Heart left ventricle (tissue), 16 donors: Measurements from ENCODE around the gene PALLD. TPM values are rescaled to one million over a fixed set of nuclear protein-coding genes. Genes with fewer than 3 reads are reported as not detected.

Source experiments
- ATAC-seq, 4 donors: fragments of 200-7000 bp; cut with Tn5 transposase; one replicate each; pipeline ENCODE4 v1.9.1; 2020 to 2022; ENCODE audit warnings: moderate library complexity in 4 of 4, mild to moderate bottlenecking in 3 of 4, moderate number of reproducible peaks in 1 of 4
- DNase-seq, 5 donors: peaks; one replicate each; pipeline ENCODE4 v3.0.0-alpha.2; 2020
- H3K27ac ChIP-seq, 12 donors: fragments of 200-600 bp; sonication (generic) in 4 of 12; one replicate each; pipeline versions ENCODE4 v1.5.0 to v1.8.0; 2016 to 2022; ENCODE audit warnings: mild to moderate bottlenecking in 2 of 12
- H3K27me3 ChIP-seq, 9 donors: fragments of 200-600 bp; sonication (generic) in 2 of 9; one replicate each; pipeline versions ENCODE4 v1.5.1 to v1.8.0; 2016 to 2022; ENCODE audit warnings: mild to moderate bottlenecking in 3 of 9
- H3K36me3 ChIP-seq, 9 donors: fragments of 200-600 bp; sonication (generic) in 2 of 9; one replicate each; pipeline versions ENCODE4 v1.5.0 to v1.8.0; 2018 to 2022; ENCODE audit warnings: mild to moderate bottlenecking in 2 of 9
- H3K4me1 ChIP-seq, 12 donors: fragments of 200-600 bp; sonication (generic) in 4 of 12; one replicate each; pipeline versions ENCODE4 v1.5.0 to v1.8.0; 2016 to 2022; ENCODE audit warnings: mild to moderate bottlenecking in 3 of 12
- H3K4me3 ChIP-seq, 12 donors: fragments of 200-600 bp; sonication (generic) in 4 of 12; one replicate each; pipeline versions ENCODE4 v1.5.0 to v1.8.0; 2017 to 2022; ENCODE audit warnings: mild to moderate bottlenecking in 9 of 12, moderate library complexity in 4 of 12
- H3K9me3 ChIP-seq, 12 donors: fragments of 200-600 bp; sonication (generic) in 4 of 12; one replicate each; pipeline versions ENCODE4 v1.5.0 to v1.8.0; 2016 to 2022; ENCODE audit warnings: mild to moderate bottlenecking in 1 of 12
- POLR2A ChIP-seq, 2 donors: fragments of 450-650 bp; IDR thresholded peaks; one replicate each; pipeline ENCODE4 v1.6.1; 2017; ENCODE audit warnings: antibody characterized with exemption in 2 of 2, mild to moderate bottlenecking in 2 of 2, moderate library complexity in 2 of 2
- WGBS, 4 donors: extraction: QIAGEN DNeasy Blood & Tissue Kit in 2 of 4; methylation state at CpG; one replicate each; pipeline versions ENCODE4 v1.1.5 to v1.1.7; 2013 to 2018; 5-methylcytosine and 5-hydroxymethylcytosine counted together
- intact Hi-C, 10 donors: fragments of 100-400 bp; cut with DNase I; formaldehyde crosslinking; loops; one replicate each; pipeline versions ENCODE4 v1.11.1 to v1.14.2; 2022
- polyA plus RNA-seq, 2 donors: library from polyadenylated mRNA; stranded (reverse); fragments of 200-250 nt; gene quantifications; one replicate each; pipeline ENCODE4 v1.2.3, GENCODE V29; 2013
- total RNA-seq, 9 donors: library from RNA; depleted of rRNA in 2 of 9; stranded (reverse); fragments of >200 nt in 2 of 9; fragmentation: NEBNext Ultra II Directional in 3 of 9; extraction: Animal tissue kit (Norgen Biotek cat#: 25700) in 3 of 9; gene quantifications; one replicate each; pipeline versions ENCODE4 v1.1.0 to v1.2.4, GENCODE V29; 2016 to 2023
- TF ChIP-seq, protein P1 (sequence below), 12 donors: fragments of 200-600 bp; sonication (generic) in 4 of 12; IDR thresholded peaks; one replicate each; pipeline versions ENCODE4 v1.5.0 to v1.8.0; 2018 to 2022; ENCODE audit warnings: antibody characterized with exemption in 12 of 12, mild to moderate bottlenecking in 5 of 12
- donor health status: ischemic (EF 13 %, LVEDD 7.1; RV severe dilation, severe dysfunction).
- donor health status: healthy with polysubstance abuse.
- donor health status: DM: no; HTN: yes; CAD: no.
- donor health status: DM: no; HTN: no; CAD: no.
- donor health status: ischemic (EF 25% LVEDD 6.9; RV normal size, moderate dysfunction).
- donor health status: ischemic (EF 25% LVEDD 5.7; RV mildly dilated, moderate dysfunction).
- donor health status: healthy.
- donor health status: DM: yes; HTN: yes; CAD: no.
- donor health status: ischemic (EF 35%, LVEDD 5.7; RV mildly dilated, moderate dysfunction).
- donor health status: nonischemic (EF 11% LVEDD 7.7; RV severe dilation, severe dysfunction).
- donor health status: DM: yes; HTN: yes; CAD: no.
- donor health status: PGD.
- donor health status: ischemic (EF 29% LVEDD 5.4; RV normal size, mild dysfunction).
- donor health status: nonischemic (EF 23%, LVEDD 6.1; RV moderate dilation, normal function).

The PALLD gene
- total and polyA plus RNA-seq, 11 donors = 193 to 1,428 (median 1,015) TPM

- intact Hi-C loops = loop anchor here in 7 of 10 donors (2.0 to 10.0 kb wide), 8 partner anchors 16 to 248 kb away; no protein-coding TSS in a partner anchor
- Histone ChIP-seq H3K27me3 (peaks cover 0 to 16% (median 0%) of the 10 kb centered on the region in 9 donors), H3K4me1 (peaks cover 0 to 62% (median 42%) of the 10 kb centered on the region in 12 donors), H3K36me3 (no peaks in the 10 kb centered on the region), H3K27ac (peak overlapping the region; percentile 80 to 97 (median 87)), H3K4me3 (peak overlapping the region; percentile 61 to 95 (median 74)), H3K9me3 (no peaks in the 10 kb centered on the region)
- TF ChIP-seq, protein P1, sequence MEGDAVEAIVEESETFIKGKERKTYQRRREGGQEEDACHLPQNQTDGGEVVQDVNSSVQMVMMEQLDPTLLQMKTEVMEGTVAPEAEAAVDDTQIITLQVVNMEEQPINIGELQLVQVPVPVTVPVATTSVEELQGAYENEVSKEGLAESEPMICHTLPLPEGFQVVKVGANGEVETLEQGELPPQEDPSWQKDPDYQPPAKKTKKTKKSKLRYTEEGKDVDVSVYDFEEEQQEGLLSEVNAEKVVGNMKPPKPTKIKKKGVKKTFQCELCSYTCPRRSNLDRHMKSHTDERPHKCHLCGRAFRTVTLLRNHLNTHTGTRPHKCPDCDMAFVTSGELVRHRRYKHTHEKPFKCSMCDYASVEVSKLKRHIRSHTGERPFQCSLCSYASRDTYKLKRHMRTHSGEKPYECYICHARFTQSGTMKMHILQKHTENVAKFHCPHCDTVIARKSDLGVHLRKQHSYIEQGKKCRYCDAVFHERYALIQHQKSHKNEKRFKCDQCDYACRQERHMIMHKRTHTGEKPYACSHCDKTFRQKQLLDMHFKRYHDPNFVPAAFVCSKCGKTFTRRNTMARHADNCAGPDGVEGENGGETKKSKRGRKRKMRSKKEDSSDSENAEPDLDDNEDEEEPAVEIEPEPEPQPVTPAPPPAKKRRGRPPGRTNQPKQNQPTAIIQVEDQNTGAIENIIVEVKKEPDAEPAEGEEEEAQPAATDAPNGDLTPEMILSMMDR (IDR thresholded peaks at IDR 0.05) = peak in 7 of 12 donors; percentile 14 to 47 (median 31)
- TF ChIP-seq POLR2A (IDR thresholded peaks at IDR 0.05) = no peak
- 6 to 15% (median 11%) methylated on average over 25 to 59 of the region's 59 CpGs for WGBS, 4 donors
- ATAC-seq (peak; percentile 23 to 39 (median 27)), DNase-seq (peak; percentile 48 to 66 (median 57))
These were observed 336.1 kb downstream of the PALLD start for GRCh38 chr4:168832763-168833575.

- intact Hi-C loops = loop anchor here in 7 of 10 donors (2.0 to 10.0 kb wide), 8 partner anchors 17 to 249 kb away; no protein-coding TSS in a partner anchor
- DNase-seq (no peak), ATAC-seq (no peak)
- Histone ChIP-seq H3K9me3 (no peaks in the 10 kb centered on the region), H3K27ac (peak overlapping the region in 11 of 12 donors; percentile 80 to 97 (median 87)), H3K27me3 (peaks cover 0 to 16% (median 0%) of the 10 kb centered on the region in 9 donors), H3K4me1 (peaks cover 0 to 69% (median 45%) of the 10 kb centered on the region in 12 donors), H3K36me3 (no peaks in the 10 kb centered on the region), H3K4me3 (peak overlapping the region in 10 of 12 donors; percentile 61 to 95 (median 74))
- 57 to 73% (median 71%) methylated on average over 2 of the region's 2 CpGs for WGBS, 4 donors
- TF ChIP-seq, protein P1 (IDR thresholded peaks at IDR 0.05) = no peak
- TF ChIP-seq POLR2A (IDR thresholded peaks at IDR 0.05) = no peak
These were observed 337.0 kb downstream of the PALLD start for GRCh38 chr4:168833881-168834280.

GRCh38 chr4:168835880-168836454 is 339.1 kb downstream of the PALLD start:
- H3K27ac ChIP-seq = peak overlapping the region in 11 of 12 donors; percentile 65 to 97 (median 86)
- H3K4me1 ChIP-seq = peaks cover 2 to 86% (median 56%) of the 10 kb centered on the region in 12 donors
- peaks cover 0 to 16% (median 0%) of the 10 kb centered on the region in 9 donors for H3K27me3 ChIP-seq
- DNase-seq (no peak), ATAC-seq (no peak)
- H3K4me3 ChIP-seq = peak overlapping the region in 4 of 12 donors; percentile 7 to 95 (median 41)
- no peak for TF ChIP-seq POLR2A (IDR thresholded peaks at IDR 0.05)
- TF ChIP-seq, protein P1 (IDR thresholded peaks at IDR 0.05) = no peak
- H3K36me3 ChIP-seq = no peaks in the 10 kb centered on the region
- intact Hi-C loops = loop anchor here in 8 of 10 donors (2.0 to 10.0 kb wide), 6 partner anchors 41 to 251 kb away; no protein-coding TSS in a partner anchor
- H3K9me3 ChIP-seq = no peaks in the 10 kb centered on the region
- WGBS, 4 donors = 74 to 91% (median 85%) methylated on average over 9 of the region's 9 CpGs
